ENCODE measurements around the gene MCF2L2.

The MCF2L2 gene

DNA sequence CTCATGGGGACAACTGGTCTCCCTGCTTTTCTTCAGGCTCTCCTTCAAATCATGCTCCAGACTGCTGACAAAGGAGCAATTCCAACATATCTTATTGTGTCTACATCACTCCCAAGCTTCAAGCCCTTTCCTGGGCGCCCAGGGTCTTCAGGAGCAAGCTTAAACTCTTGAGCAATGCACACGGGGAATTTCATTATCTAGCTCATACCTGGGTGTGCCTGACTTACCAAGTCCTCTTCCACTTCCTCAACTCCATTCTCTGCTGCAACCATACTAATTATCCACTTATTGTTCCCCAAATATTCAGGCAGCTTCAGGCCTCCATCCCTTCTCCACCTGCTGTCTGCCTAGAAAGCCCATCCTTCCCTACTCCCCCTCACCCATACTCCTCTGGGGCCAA, 124.7 kb downstream of the MCF2L2 start:
- Histone ChIP-seq H3K9me3 (ENCODE audit: control insufficient read depth, insufficient read depth, low read depth, low read length) (no peaks in the 10 kb centered on the region), H3K4me3 (ENCODE audit: low read depth, low read length) (no peak overlapping the region), H3K36me3 (ENCODE audit: control insufficient read depth in 2 of 2, insufficient read depth in 1 of 2, low read length in 2 of 2) (no peaks in the 10 kb centered on the region), H3K27ac (ENCODE audit: extremely low read depth, low read depth, low read length) (no peak overlapping the region), H3K4me1 (ENCODE audit: control insufficient read depth, insufficient read depth, low read length) (0 out of 2 replicates have a peak, but pooled peaks cover 2% of the 10 kb centered on the region)
- TF ChIP-seq, protein P1, sequence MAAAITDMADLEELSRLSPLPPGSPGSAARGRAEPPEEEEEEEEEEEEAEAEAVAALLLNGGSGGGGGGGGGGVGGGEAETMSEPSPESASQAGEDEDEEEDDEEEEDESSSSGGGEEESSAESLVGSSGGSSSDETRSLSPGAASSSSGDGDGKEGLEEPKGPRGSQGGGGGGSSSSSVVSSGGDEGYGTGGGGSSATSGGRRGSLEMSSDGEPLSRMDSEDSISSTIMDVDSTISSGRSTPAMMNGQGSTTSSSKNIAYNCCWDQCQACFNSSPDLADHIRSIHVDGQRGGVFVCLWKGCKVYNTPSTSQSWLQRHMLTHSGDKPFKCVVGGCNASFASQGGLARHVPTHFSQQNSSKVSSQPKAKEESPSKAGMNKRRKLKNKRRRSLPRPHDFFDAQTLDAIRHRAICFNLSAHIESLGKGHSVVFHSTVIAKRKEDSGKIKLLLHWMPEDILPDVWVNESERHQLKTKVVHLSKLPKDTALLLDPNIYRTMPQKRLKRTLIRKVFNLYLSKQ (tag by site-specific recombination; IDR thresholded peaks at IDR 0.05; ENCODE audit: borderline replicate concordance): no peak
- TF ChIP-seq ZNF544 (tag by site-specific recombination; IDR thresholded peaks at IDR 0.05): no peak
- no peak for TF ChIP-seq ZEB2 (tag by site-specific recombination; IDR thresholded peaks at IDR 0.05)
- TF ChIP-seq, protein P2, sequence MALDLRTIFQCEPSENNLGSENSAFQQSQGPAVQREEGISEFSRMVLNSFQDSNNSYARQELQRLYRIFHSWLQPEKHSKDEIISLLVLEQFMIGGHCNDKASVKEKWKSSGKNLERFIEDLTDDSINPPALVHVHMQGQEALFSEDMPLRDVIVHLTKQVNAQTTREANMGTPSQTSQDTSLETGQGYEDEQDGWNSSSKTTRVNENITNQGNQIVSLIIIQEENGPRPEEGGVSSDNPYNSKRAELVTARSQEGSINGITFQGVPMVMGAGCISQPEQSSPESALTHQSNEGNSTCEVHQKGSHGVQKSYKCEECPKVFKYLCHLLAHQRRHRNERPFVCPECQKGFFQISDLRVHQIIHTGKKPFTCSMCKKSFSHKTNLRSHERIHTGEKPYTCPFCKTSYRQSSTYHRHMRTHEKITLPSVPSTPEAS (tag by site-specific recombination; IDR thresholded peaks at IDR 0.05): no peak
- no peak for TF ChIP-seq MZF1 (tag by site-specific recombination; IDR thresholded peaks at IDR 0.05; ENCODE audit: borderline replicate concordance)
- no peak for TF ChIP-seq ZNF221 (tag by site-specific recombination; IDR thresholded peaks at IDR 0.05; ENCODE audit: borderline replicate concordance)
- TF ChIP-seq, protein P3, sequence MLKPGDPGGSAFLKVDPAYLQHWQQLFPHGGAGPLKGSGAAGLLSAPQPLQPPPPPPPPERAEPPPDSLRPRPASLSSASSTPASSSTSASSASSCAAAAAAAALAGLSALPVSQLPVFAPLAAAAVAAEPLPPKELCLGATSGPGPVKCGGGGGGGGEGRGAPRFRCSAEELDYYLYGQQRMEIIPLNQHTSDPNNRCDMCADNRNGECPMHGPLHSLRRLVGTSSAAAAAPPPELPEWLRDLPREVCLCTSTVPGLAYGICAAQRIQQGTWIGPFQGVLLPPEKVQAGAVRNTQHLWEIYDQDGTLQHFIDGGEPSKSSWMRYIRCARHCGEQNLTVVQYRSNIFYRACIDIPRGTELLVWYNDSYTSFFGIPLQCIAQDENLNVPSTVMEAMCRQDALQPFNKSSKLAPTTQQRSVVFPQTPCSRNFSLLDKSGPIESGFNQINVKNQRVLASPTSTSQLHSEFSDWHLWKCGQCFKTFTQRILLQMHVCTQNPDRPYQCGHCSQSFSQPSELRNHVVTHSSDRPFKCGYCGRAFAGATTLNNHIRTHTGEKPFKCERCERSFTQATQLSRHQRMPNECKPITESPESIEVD (tag by site-specific recombination; IDR thresholded peaks at IDR 0.05): no peak
- TF ChIP-seq ZNF404 (tag by site-specific recombination; IDR thresholded peaks at IDR 0.05): no peak
- TF ChIP-seq, protein P4, sequence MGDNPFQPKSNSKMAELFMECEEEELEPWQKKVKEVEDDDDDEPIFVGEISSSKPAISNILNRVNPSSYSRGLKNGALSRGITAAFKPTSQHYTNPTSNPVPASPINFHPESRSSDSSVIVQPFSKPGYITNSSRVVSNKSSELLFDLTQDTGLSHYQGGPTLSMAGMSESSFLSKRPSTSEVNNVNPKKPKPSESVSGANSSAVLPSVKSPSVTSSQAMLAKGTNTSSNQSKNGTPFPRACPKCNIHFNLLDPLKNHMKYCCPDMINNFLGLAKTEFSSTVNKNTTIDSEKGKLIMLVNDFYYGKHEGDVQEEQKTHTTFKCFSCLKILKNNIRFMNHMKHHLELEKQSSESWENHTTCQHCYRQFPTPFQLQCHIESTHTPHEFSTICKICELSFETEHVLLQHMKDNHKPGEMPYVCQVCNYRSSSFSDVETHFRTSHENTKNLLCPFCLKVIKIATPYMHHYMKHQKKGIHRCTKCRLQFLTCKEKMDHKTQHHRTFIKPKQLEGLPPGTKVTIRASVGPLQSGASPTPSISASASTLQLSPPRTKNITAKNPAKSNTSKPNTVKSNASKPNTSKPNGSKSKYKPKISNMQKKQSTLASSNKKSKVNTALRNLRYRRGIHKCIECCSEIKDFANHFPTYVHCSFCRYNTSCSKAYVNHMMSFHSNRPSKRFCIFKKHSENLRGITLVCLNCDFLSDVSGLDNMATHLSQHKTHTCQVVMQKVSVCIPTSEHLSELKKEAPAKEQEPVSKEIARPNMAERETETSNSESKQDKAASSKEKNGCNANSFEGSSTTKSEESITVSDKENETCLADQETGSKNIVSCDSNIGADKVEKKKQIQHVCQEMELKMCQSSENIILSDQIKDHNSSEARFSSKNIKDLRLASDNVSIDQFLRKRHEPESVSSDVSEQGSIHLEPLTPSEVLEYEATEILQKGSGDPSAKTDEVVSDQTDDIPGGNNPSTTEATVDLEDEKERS (tag by site-specific recombination; IDR thresholded peaks at IDR 0.05): no peak
- no peak for TF ChIP-seq GLI2 (tag by site-specific recombination; IDR thresholded peaks at IDR 0.05; ENCODE audit: borderline replicate concordance, low read depth)
- no peak for TF ChIP-seq ZNF423 (tag by site-specific recombination; IDR thresholded peaks at IDR 0.05)
- TF ChIP-seq, protein P5, sequence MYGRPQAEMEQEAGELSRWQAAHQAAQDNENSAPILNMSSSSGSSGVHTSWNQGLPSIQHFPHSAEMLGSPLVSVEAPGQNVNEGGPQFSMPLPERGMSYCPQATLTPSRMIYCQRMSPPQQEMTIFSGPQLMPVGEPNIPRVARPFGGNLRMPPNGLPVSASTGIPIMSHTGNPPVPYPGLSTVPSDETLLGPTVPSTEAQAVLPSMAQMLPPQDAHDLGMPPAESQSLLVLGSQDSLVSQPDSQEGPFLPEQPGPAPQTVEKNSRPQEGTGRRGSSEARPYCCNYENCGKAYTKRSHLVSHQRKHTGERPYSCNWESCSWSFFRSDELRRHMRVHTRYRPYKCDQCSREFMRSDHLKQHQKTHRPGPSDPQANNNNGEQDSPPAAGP (tag by site-specific recombination; IDR thresholded peaks at IDR 0.05): no peak
- no peak for TF ChIP-seq ZNF132 (tag by site-specific recombination; IDR thresholded peaks at IDR 0.05; ENCODE audit: borderline replicate concordance)
- TF ChIP-seq ZNF561 (tag by site-specific recombination; IDR thresholded peaks at IDR 0.05; ENCODE audit: borderline replicate concordance): no peak
- TF ChIP-seq KLF10 (tag by site-specific recombination; IDR thresholded peaks at IDR 0.05): no peak
- no peak for TF ChIP-seq ZNF324 (tag by site-specific recombination; IDR thresholded peaks at IDR 0.05)
- TF ChIP-seq ZNF157 (tag by site-specific recombination; IDR thresholded peaks at IDR 0.05): no peak
- POLR2A ChIA-PET: no interaction called here
- CTCF ChIA-PET: interaction anchor here (0.7 kb wide), 1 partner anchor 480 kb away, joined by 3 read pairs; no protein-coding TSS in a partner anchor
